ENCODE results near the gene KRT38. TPM values are rescaled to one million over a fixed set of nuclear protein-coding genes. Genes with fewer than 3 reads are reported as not detected.

KRT38 gene
- total and polyA plus RNA-seq, 2 of the 8 experiments (the other 6 are each of a cell fraction or from before 2014, with no cell fraction given) = not detected

- Histone ChIP-seq H3K14ac (ENCODE audit: insufficient read length) (no peak overlapping the region), H3K23ac (ENCODE audit: insufficient read length) (no peak overlapping the region), H3K9ac (replicated peaks in 1 of 4; ENCODE audit: extremely low read depth in 1 of 4, low read depth in 3 of 4, low read length in 3 of 4) (no peak overlapping the region; a peak in 1 of 7 replicates), H2AFZ (ENCODE audit: low read length) (no peak overlapping the region), H3K79me1 (ENCODE audit: low read depth, low read length) (no peaks in the 10 kb centered on the region), H2BK15ac (ENCODE audit: low read length) (no peak overlapping the region), H3K36me3 (ENCODE audit: control insufficient read depth in 2 of 4, insufficient read depth in 4 of 4, low read length in 3 of 4) (no peaks in the 10 kb centered on the region), H3K27me3 (replicated peaks in 1 of 4; ENCODE audit: control insufficient read depth in 3 of 4, extremely low read depth in 1 of 4, insufficient read depth in 3 of 4, low read length in 3 of 4) (no peaks in the 10 kb centered on the region; a peak in 1 of 7 replicates), H4K20me1 (replicated peaks in 1 of 2; ENCODE audit: control insufficient read depth in 1 of 2, insufficient read depth in 2 of 2, low read length in 2 of 2) (no peaks in the 10 kb centered on the region), H3K4me2 (ENCODE audit: insufficient read depth in 1 of 2, low read depth in 2 of 2, low read length in 2 of 2) (no peak overlapping the region), H3K4me1 (replicated peaks in 1 of 4; ENCODE audit: control insufficient read depth in 3 of 4, insufficient read depth in 4 of 4, low read length in 3 of 4) (no peaks in the 10 kb centered on the region; a peak in 1 of 7 replicates), H2BK20ac (ENCODE audit: low read length) (no peak overlapping the region), H3K9me3 (ENCODE audit: insufficient read depth in 2 of 2, low read depth in 1 of 2, low read length in 1 of 2) (no peaks in the 10 kb centered on the region; a peak in 1 of 4 replicates), H2AK5ac (ENCODE audit: low read depth, low read length) (no peak overlapping the region), H3K4me3 (ENCODE audit: extremely low read depth in 1 of 4, insufficient read depth in 2 of 4, low read depth in 3 of 4, low read length in 4 of 4) (no peak overlapping the region), H3K23me2 (ENCODE audit: low read depth, low read length) (no peaks in the 10 kb centered on the region), H2BK120ac (replicated peaks; ENCODE audit: low read depth, low read length) (no peak overlapping the region), H2BK12ac (ENCODE audit: low read depth, low read length) (no peak overlapping the region), H4K8ac (ENCODE audit: extremely low read depth, insufficient read depth, low read length) (no peak overlapping the region), H3K79me2 (ENCODE audit: control insufficient read depth in 1 of 2, insufficient read depth in 2 of 2, low read length in 2 of 2) (no peaks in the 10 kb centered on the region), H4K5ac (ENCODE audit: insufficient read length, low read depth, low read length) (no peak overlapping the region), H3K18ac (ENCODE audit: extremely low read depth, low read length) (no peak overlapping the region), H4K91ac (replicated peaks; ENCODE audit: insufficient read length, low read length) (no peak overlapping the region), H3K4ac (replicated peaks; ENCODE audit: insufficient read length, low read depth, low read length) (no peak overlapping the region), H3K27ac (ENCODE audit: low read depth, low read length) (no peak overlapping the region), H3K56ac (replicated peaks; ENCODE audit: insufficient read length, low read depth, low read length) (no peak overlapping the region), H2BK5ac (ENCODE audit: low read depth, low read length) (no peak overlapping the region)
- 75% methylated on average over 1 of the region's 1 CpG; no CpG with 5 or more reads in 1 of the 2 experiments for WGBS, 2 experiments (ENCODE audit: extremely low coverage in 1 of 2, insufficient coverage in 1 of 2, insufficient read length in 1 of 2, insufficient replicate concordance in 2 of 2, low coverage in 1 of 2, low lambda C conversion rate in 2 of 2, missing lambda C conversion rate in 1 of 2)
- DNase-seq (ENCODE audit: low read depth in 1 of 2, low spot score in 2 of 2) (no peak), FAIRE-seq (no peak)
- CTCF ChIA-PET (ENCODE audit: partially characterized antibody) = interaction anchor here (0.8 to 2.9 kb wide), 5 partner anchors 11 to 105 kb away, joined by 4 to 14 read pairs (median 4); no protein-coding TSS in a partner anchor
- no peak for TF ChIP-seq JUND (IDR thresholded peaks at IDR 0.05; ENCODE audit: low read length)
- POLR2A ChIA-PET (ENCODE audit: partially characterized antibody) = no interaction called here
Observed at GRCh38 chr17:41444186-41444585, 3.4 kb upstream of the KRT38 start.

Measured in H1 (cell line).